GM12865 (cell line): ENCODE measurements around the gene PLCG1.

Source experiments
- DNase-seq: peaks from one replicate; pipeline ENCODE4 v3.0.0; 2010; ENCODE audit warnings: low read depth
- H3K4me3 ChIP-seq: 2 replicates; pipeline ENCODE4 v1.5.1; 2011; ENCODE audit warnings: mild to moderate bottlenecking, low read depth, low read length, control low read depth
- CTCF ChIP-seq: IDR thresholded peaks from 2 replicates; pipeline ENCODE4 v1.5.1; 2011; ENCODE audit warnings: low read length, control low read depth, low read depth, inconsistent platforms; ENCODE audit not compliant: insufficient read depth; ENCODE audit errors: missing control alignments

Gene PLCG1

GRCh38 chr20:41145821-41146620 lies 8.7 kb downstream of the PLCG1 start:
- DNase-seq: no peak
- no peak for TF ChIP-seq CTCF
- no peak overlapping the region for H3K4me3 ChIP-seq

DNA sequence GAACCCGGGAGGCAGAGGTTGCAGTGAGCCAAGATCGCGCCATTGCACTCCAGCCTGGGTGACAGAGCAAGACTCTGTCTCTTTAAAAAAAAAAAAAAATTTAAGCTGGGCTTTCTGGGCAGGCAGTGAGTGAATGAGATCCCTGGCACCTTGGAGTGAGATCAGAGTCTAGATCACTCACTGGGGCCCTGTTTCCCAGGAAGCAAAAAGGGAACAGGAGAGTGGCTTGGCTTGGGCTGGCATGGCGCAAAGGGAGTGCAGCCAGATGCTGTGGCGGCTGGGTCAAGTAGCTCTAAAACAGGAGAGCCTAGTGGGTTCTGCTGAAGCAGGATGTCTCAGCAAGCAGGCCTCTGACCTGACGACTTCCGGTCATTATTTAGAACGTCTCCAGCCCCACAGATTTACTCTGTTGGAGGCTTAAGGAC lies 10.4 kb downstream of the PLCG1 start:
- no peak for DNase-seq
- no peak for TF ChIP-seq CTCF
- no peak overlapping the region for H3K4me3 ChIP-seq

DNA sequence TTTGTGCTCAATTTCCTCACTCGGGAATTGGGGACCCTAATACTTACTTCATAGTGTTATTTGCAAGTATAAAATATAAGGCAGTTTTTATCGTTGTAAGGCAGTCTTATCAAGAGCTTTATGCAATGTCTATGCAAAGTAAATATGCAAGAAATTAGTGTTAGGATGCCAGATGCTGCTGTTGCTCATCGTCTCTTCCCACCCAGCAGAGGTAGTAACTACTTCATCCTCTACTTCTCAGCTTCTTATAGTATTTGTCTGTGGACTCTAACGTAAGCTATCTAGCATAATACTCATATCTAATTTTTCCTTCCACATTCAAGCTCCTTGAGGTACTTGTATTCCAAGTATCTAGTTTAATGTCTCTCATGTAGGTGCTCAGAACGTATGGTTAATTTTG lies 11.6 kb downstream of the PLCG1 start:
- TF ChIP-seq CTCF: no peak
- no peak overlapping the region for H3K4me3 ChIP-seq
- no peak for DNase-seq

DNA sequence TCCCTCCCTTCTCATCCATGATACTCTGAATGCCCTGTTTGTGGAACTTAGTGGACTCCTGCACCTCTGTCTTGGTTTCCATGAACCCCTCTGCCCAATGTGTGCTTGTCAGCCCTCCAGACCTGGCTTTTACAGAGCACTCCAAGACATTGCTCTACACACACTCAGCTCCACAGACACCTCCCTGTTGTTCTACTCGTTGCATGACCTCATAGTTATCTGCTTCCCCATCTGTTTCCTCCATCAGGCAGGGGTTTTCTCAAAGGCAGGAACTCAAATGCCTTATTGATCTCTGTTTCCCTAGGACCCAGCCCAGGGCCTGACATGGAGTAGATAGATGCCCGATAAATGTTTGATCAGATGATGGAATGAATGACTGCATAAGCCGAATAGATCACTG lies 13.3 kb downstream of the PLCG1 start:
- H3K4me3 ChIP-seq: no peak overlapping the region
- TF ChIP-seq CTCF: no peak
- DNase-seq: no peak

DNA sequence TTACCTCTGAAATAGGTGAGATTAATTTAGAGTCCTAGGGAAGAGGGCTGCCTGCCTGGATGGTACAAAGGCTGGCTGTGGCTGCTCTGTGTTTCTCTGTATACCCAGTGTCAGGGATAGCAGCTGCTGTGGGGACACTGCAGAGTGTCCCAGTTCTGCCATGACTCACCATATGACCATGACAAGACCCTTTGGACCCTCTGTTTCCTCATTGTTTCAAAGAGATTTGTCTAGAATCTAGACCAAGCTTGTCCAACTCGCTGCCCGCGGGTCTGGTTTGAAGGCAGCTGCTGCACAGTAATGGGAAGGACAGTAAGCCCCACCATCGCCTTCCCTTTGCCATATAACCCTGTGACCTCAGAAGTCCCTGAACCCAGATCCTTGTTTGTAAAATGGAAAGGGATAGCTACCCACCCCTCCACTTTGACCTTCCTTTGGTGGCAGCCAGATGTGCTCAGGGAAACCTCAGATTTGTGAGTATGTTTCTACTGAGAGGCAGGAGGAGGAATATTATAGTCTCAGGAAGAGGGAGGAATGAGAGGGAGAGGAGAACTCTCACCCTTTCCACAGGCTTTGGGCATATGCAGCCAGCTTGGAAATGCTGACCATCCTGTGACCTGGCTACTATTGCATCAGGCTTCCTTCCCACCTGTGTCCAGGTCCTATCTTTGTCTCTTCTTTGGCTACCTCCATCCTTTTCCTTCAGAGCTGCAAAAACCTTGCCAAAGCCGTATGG lies 14.0 kb downstream of the PLCG1 start:
- DNase-seq: no peak
- no peak for TF ChIP-seq CTCF
- no peak overlapping the region for H3K4me3 ChIP-seq

GRCh38 chr20:41152108-41152757 lies 14.9 kb downstream of the PLCG1 start:
- H3K4me3 ChIP-seq: no peak overlapping the region
- TF ChIP-seq CTCF: no peak
- no peak for DNase-seq
